HG02763 (cell line): ENCODE measurements around the gene CPEB4.

Experiments used
- ATAC-seq: cut with Tn5 transposase; IDR thresholded peaks from one replicate; pipeline ENCODE4 v1.9.1; 2021; ENCODE audit warnings: mild to moderate bottlenecking, moderate library complexity; ENCODE audit not compliant: unreplicated experiment

Gene CPEB4

DNA sequence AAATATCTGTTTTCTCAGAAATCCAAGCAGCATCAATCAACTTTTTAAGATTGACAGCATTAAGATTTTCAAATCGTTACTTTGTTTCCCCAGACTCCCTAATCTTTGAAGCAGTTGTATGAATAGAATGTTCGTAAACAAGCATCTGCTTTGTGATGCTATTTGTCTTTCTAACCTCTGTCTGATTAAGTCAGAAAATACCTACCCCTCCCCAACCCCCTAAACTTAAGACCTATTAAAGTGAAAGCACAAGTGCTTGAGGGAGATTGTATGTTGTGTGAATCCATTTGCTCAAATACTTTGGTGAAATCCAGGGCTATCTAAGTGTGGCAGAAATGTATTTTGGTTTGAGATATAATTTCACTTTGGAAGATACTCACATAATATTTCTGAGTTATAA, 53.0 kb downstream of the CPEB4 start:
- ATAC-seq = no peak

DNA sequence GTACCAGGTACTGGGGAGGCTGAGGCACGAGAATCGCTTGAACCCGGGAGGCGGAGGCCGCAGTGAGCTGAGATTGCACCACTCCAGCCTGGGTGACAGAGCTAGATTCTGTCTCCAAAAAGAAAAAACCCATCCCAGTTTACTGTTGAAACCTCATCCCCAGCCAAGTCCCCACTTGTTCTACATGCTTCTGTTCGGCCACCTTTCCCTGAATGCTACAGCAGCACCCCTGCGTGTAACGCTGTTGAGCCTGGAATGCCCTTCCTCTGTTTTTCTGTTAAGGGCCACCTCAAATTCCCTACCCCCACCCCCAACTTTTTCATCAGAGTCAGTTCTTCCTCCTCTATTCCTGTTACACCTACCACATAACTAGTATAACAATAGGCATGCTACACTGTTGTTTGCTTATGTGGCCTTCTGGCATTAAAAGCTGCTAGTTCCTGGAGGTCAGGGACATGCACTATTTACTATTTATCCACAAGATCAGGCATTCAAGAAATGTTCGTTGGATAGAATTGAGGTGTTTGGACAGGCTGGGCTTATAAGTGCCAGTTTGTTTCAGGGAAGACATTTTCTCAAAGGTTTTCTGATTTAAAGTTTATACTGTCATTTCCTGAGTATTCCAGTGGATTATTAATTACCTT, 53.7 kb downstream of the CPEB4 start:
- ATAC-seq = no peak

DNA sequence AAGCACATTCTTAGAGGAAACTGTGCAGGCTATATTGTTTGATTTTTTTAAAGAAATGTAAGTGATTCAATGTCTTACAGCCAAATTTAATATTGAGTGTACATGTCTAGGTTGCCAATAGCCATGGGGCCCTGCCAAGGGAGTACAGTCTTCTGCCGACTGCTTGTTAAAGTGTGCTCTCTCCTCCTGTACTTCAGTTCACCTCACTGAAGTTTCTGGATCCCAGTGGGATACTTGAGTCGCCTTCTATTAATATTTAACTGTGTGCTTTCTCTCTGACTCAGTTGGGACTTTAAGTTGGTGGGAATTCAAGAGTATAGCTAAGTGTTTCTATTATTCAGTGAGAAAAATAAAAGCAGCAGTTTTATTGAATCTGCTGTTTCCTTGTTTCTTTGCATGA, 56.4 kb downstream of the CPEB4 start:
- no peak for ATAC-seq

DNA sequence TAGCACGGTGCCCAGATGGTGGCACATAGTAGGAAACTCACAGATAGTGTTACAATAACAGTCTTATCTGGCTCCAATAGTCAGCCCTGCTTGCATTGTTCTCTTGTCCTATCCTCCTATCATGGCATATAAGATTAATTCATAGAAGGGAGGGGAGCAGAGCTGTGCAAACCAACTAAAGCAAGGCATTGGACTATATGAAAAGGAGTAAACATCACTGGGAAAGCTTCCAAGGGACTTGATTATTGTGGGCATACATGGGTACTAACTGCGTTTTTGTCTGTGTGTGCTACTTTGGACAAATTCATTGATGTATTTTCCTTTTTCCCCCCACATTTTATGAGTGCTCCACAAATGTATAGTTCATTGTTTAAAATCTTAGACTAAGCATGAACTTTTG, 57.0 kb downstream of the CPEB4 start:
- ATAC-seq = no peak

DNA sequence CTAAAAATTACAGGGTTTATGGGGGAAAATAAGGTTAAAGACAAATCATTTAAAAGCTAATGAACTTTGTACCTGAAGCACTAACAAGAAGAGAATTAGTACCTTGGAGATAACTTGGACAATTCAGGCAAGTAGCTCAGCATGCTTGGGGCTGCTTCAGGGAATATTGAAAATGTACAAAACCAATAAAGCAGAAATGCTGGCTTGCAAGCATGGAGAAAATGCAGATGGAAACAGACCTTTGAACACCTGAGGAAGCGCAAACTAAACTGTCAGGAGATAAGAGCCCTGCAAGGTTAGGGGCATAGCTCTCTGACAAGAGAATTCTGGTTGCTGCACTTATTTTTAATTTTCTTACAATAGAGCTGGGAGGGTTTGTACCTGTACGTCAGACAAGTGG, 58.2 kb downstream of the CPEB4 start:
- no peak for ATAC-seq

DNA sequence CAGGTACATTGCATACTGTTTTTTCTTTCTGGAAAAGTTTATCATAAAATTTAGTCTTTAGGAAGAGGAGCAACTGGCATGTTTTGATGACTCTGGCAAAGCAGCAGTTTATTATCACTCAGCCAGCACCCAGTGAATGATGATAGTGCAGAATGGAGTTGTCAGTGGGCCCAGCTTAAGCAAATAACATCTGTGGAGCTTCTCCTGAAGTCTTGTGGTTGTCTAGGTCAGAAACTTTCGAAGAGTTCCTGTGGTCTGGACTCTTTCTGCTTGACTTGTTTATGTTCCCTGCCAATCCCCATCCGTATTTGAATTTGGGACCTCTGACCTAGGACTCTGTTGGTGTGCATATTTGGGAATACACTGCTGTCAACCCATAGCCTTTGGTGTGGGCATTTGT, 62.7 kb downstream of the CPEB4 start:
- no peak for ATAC-seq

DNA sequence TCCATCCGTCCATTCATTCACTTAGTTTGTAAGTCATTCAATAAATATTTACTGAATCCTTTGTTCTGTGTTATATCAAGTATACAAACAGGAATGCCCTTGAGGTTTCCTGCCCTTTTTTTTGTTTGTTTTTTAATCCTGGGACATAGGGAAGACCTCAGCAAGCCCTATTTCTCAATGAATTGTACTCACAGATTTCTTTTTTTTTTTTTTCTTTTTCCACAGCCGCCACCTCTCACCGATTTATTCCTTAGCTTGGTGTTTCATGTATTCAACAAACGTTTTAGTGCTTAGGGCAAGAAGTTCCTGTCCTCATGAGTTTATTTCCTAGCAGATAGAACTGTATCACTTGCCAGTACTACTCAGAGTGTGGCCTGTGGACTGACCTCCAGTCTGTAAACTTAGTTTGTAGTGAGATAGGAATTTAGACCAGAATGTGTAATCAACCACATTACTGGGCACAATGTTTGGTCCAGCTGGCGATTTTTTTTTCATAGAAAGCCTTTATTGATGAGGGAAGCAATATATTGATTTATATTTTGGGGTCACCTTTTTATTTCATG, 65.5 kb downstream of the CPEB4 start:
- ATAC-seq = no peak

DNA sequence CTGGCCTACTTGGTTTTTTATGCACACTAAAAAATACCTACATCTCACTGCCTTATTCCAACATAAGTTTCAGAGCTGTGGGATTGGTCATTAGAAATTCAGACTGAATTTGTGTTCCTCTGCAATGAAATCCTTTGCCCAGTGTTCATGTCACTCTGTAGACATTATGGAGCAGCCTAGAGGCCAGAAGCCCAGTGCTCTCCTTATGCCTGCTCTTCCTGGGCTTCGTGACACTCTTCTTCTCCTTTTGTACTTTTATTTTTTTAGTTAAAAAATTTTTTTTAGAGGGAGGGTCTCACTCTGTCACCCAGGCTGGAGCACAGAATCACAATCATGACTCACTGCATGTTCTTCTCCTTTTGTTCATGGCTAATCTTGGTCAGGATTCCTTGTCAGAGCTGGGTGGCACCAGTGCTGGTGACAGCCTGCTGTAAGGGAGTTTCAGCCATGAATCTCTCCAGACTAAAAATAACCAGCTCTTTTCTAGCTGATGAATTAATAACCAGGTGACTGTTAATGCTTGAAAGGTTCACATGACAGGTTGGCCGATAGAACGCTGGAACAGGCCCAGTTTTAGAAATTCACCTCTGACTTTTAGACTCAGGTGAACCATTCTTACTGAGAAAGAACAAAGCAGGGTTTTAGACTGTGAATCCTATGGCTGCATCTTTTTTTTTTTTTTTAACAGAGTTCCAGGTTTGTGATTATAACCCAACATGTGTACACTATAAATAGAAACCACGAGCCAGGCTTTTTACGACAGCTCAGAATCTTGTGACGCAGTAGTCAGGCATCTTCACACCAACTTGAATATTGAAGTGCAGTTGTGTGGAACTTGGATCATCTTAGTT, 66.7 kb downstream of the CPEB4 start:
- ATAC-seq = no peak

DNA sequence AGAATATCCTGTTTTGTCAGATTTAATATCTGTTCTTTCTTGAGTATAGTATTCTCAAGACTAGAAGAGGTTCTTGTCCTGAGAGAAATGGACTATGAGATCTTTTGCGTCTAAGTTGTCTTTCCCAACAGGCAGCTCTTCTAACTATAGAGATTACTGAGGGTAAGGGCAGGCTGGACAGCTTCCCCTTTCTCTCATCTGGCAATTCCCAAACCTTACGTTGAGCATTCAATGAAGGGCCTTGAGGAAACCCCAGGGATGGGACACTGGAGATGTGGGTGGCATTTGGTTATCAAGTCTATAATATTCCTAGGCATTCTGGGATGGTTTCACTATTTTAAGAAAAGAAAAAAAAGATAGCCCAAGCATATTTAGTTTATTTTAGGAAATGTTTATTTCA, 72.8 kb downstream of the CPEB4 start:
- ATAC-seq = no peak

DNA sequence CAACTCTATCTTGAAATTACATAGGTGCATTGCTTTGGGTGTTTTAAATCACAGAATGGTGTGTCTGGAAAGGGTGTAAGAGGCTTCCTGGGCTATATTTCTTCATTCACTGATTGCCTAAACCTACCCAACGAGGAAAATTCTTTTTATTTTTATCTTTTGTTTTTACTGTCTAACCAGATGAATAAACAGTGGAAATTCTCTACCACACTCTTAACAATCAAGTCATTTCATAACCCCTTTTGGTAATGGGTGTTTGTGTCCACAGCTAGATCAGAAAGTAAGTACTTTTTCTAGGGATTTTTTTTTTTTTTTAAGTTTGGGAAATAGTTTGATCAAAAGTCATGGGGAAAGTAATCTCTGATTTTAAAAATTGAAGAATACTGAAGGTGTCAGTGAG, 73.3 kb downstream of the CPEB4 start:
- ATAC-seq = no peak

DNA sequence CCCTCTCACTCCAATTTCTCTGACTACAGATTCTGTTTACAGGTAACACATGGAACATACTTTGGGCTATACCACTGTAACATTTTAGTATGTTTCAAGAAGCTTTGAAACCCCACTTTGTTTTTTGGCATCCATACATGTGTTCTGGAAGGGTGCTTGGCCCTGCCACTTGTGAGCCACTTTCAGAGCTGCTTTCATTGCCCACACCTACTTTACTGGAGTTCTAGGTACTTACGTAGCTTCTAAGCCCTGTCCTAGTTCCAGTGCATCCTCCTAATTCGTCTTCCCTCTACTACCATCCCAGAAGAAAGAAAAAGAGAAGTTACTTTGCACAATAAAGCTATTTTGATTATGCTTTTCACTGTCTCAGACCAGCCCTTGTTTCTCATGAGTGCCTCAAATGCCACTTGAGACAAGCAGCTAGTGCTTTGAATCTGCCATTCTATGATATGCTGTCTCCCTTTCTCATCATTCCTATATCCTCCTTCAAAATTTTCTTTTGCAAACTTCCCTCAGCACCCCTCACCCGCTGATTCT, 74.4 kb downstream of the CPEB4 start:
- ATAC-seq = no peak

DNA sequence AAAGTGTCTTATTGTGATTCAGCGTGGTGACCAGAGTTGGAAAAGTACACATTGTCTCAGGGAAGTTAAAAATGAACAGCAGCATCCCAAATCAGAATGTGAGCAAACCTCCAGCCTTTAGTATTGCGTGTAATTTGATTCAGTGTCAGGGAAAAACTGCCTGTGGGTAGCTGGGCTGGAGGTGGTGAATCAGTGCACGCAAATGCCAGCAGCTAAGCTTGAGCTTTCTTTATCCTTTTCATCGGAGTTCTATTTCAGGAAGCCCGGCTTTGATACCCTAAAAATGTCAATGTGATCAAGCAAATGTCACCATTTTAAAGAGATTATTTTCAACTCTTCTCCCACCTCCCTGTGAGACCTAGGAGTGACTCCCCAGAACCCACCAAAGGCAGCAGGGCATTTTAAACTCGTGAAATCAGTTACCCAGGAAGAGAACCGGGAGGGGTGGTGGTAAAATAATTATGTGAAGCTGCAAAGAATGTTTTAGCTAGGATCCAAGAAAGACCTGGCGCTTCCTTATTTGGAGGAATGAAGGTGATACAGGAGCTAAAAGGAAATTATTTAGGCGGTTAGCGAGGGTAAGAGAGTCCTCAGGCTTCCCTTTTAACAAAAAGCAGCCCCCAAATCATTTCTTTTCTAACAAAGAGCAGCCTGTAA, 75.2 kb downstream of the CPEB4 start:
- no peak for ATAC-seq

DNA sequence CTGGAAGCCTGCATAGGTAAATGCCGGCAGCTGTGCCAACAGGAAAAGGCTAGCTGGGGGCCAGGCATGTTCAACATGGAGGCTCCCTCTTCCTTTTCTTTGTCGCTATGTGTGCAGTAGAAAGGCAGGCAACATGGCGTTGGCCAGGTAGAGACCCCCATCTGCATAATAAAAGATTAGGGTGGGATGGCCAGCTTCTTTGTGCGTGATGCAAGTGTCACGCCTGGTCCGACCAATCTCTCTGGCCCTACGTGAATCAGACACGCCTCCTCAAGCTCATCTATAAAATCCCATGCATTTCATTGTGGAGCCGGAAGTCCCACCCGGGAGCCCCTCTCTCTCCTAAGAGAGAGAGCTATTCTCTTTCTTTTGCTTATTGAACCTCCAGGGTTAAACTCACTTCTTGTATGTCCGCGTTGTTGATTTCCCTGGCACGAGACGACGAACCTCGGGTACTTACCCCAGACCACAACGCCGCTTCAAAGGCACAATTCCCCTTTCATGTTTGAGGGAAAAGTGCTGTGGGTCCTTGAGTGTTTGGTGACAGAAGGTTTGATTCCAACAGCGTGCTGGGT, 75.8 kb downstream of the CPEB4 start:
- ATAC-seq = no peak

DNA sequence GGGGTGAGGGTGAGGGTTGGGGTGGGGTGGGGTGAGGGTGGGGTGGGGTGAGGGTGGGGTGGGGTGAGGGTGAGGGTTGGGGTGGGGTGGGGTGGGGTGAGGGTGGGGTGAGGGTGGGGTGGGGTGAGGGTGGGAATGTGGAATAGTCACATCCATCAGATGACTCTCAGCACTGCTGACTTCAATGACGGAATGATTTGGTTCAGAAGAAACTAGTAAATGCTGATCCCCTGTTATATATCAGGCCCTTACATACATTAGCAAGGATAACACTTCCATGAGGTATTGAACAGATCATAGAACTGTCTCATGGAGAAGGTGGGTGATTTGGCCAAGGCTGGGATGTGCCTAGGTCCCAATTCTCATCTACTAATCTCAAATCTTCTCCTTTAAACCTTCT, 76.4 kb downstream of the CPEB4 start:
- no peak for ATAC-seq

DNA sequence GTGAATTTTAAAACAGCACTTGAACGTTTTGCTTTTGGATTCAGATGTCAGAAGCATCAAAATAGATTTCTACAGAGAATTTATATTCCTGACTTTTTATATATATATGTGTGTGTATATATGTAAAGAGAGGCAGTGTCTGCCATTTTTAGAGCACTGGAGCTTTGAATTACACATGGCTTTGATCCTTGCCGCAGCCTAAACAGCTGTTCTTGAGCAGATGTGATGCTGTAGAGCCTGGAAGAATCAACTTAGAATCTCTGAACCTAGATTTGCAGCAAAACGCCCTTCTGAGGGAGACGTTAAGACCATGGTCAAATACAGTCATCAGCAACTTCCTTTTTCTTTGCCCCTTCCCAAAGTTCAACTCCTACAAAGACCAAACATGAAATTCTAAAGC, 79.1 kb downstream of the CPEB4 start:
- no peak for ATAC-seq

DNA sequence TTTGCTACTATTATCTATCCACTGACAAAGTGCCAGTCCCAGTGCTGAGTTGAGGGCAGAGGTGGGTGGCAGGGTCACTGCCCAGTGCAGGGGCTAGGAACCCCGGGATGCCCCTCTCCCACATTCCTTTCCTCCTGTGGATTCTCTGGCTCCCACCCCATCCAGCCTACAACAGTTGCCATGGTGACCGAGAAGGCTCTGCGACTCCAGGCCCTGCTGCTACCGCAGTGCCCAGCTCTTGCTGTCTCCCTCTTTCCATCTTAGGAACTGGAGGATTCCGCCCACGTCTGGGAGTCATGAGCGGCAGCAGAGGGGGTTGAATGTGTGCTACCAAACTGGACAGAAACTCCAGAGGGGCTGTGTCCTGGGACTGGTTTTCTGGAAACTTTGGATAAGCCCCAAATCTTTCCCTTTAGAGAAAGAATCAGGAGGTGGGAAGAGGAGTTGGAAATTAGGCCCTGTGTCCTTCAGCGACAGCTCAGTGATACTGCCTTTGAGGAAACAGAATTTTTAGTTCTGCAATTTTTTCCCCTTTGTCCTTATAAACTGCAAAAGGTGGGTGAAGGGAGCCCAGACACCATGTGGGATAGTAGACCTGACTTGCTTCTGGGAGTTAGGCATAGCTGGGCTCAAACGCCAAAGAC, 80.1 kb downstream of the CPEB4 start:
- ATAC-seq = no peak

DNA sequence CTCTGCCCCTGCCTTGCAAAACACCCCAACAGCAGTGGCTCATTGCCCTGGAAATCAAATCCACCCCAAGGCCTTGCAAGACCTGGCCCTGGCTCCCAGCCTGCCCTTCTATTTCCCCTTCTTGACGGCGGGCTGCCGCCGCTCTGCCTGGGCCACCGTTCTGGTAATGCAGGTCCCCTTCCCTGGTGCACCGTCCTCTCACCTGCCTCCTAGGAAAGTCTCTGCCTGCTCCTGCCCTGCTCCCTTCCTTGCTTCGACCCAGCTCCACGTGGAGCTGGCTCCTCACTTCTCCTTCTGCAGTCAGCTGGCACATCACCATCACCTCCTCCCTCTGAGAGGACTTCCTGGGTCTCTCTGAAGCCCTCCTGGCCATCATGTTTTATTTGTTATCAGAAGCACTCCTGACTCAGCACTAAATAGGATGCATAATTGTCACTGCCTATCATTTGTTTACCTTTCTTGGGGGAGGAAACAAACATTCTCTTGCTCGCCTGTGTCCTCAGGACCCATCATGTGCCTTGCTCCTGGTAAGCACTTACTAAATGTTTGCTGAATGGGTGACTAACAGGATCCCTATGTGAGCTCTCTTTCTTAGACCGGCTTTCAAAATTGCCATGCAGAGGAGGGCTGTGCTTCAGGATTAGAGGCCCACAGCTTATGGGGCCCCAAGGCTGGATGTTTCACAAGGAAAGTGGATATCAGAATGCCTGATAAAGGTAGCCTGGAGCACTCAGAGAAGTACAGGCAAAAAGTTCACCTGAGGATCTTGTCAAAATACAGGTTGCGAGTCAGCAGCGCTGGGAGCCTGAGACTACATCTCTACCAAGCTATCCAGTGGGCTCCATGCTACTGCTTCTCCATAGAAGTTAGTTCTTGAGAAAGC, 81.3 kb downstream of the CPEB4 start:
- no peak for ATAC-seq

DNA sequence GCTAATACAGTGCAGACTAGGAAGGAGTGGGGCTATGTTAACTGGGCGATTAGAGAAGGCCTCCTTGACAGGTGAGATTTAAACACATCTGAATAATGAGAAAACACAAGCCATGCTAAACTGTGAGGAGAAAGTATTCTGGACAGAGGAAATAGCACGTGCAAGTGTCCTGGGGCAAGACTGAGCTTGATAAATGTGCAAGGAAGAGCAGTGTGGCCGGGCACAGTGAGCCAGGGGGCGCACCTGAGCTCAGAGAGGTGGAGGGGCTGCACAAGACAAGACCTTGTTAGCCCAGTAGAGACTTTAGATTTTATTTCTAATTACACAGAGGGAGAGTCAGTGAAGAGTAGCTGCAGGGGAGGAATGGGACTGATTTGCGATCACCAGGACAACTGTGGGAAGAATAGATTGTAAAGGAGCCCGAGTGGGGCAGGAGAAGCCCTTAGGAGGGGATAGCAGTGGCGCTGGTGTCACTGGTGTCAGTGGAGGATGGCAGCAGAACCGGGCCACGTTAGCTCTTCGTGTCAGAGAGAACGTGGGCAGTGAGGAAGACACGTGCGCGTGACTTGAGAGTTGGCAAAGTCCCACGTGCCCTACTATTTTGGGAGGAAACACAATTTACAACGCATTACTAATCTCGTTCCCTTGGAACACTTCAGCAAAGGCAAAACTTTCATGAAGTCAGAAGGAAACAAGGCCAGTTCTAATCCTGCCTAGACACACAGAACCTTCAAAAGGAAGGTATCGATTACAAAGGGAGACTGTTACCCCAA, 82.9 kb downstream of the CPEB4 start:
- ATAC-seq = no peak
